RWPE2 (cell line): ENCODE results near the gene TBC1D16.

Source experiments
- ATAC-seq: fragments of 200-7000 bp; cut with Tn5 transposase; 3 replicates; pipeline ENCODE4 v1.9.1; 2021; ENCODE audit warnings: low read depth
- DNase-seq: peaks from one replicate; pipeline ENCODE4 v3.0.0-alpha.2; 2020; ENCODE audit warnings: low spot score
- H3K27ac ChIP-seq: fragments of 450-650 bp; 2 replicates; pipeline ENCODE4 v1.5.1; 2017; ENCODE audit warnings: mild to moderate bottlenecking; ENCODE audit not compliant: poor library complexity, severe bottlenecking
- H3K27me3 ChIP-seq: fragments of 250-450 bp; sonication (Bioruptor Pico); 2 replicates; pipeline ENCODE4 v1.5.1; 2021; ENCODE audit warnings: mild to moderate bottlenecking, moderate library complexity; ENCODE audit not compliant: insufficient read depth, poor library complexity, severe bottlenecking
- H3K36me3 ChIP-seq: fragments of 250-450 bp; sonication (Bioruptor Pico); 2 replicates; pipeline ENCODE4 v1.5.1; 2020; ENCODE audit warnings: low read depth, mild to moderate bottlenecking, moderate library complexity
- H3K4me1 ChIP-seq: fragments of 250-450 bp; sonication (Bioruptor Pico); 2 replicates; pipeline ENCODE4 v1.5.1; 2021; ENCODE audit warnings: mild to moderate bottlenecking, moderate library complexity; ENCODE audit not compliant: insufficient read depth, poor library complexity, severe bottlenecking
- H3K4me3 ChIP-seq: fragments of 250-450 bp; sonication (Bioruptor Pico); 2 replicates; pipeline ENCODE4 v1.5.1; 2021; ENCODE audit warnings: mild to moderate bottlenecking, moderate library complexity; ENCODE audit not compliant: severe bottlenecking
- H3K9me3 ChIP-seq: fragments of 250-450 bp; sonication (Bioruptor Pico); 2 replicates; pipeline ENCODE4 v1.5.1; 2021; ENCODE audit warnings: mild to moderate bottlenecking, moderate library complexity; ENCODE audit not compliant: severe bottlenecking
- TF ChIP-seq, protein P1 (sequence below): fragments of 450-650 bp; IDR thresholded peaks from one replicate; pipeline ENCODE4 v1.5.1; 2017; ENCODE audit warnings: mild to moderate bottlenecking, moderate library complexity; ENCODE audit not compliant: poor library complexity, severe bottlenecking

The TBC1D16 gene

DNA sequence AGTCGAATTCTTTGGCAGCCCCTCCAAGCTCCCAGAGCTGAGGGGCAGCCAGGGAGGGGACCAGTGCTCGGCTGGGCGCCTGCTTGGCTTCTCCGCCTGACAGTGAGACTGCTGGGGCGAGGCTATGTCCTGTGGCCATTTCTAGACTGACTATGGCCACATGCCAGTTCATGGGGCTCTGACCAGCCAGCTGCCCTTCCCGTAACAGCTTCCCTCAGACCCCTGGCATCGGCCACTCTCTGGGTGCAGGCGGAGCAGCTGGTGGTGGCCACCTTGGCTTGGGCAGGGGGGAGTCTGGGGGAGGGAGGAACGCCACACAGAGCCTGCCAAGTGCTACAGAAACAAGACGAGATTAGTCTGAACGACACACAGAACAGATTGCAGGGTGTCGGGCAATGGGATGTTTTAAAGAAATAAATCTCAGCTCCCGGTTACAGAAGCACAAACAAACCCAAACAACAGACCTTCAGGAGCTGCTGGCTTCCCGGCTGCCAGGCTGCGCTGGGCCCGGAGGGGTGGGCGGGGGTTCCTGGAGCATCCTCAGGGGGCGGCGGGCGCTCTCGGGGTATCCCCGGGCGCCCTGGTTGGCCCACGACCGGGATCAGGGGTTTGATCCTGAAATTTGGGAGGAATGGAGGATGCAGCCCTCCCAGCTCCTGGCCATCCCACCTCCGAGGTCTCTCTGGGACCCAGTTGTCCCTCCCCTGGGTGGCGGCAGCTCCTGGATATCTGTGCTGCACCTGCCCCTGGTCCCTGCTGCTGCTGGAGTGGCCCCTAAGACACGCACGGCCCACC is 34.5 kb downstream of the TBC1D16 start:
- H3K9me3 ChIP-seq, result no peaks in the 10 kb centered on the region
- no peak for ATAC-seq
- H3K27me3 ChIP-seq, result no peaks in the 10 kb centered on the region
- no peak overlapping the region for H3K4me3 ChIP-seq
- DNase-seq, result no peak
- H3K4me1 ChIP-seq, result no peaks in the 10 kb centered on the region
- H3K36me3 ChIP-seq, result no peaks in the 10 kb centered on the region
- TF ChIP-seq, protein P1, sequence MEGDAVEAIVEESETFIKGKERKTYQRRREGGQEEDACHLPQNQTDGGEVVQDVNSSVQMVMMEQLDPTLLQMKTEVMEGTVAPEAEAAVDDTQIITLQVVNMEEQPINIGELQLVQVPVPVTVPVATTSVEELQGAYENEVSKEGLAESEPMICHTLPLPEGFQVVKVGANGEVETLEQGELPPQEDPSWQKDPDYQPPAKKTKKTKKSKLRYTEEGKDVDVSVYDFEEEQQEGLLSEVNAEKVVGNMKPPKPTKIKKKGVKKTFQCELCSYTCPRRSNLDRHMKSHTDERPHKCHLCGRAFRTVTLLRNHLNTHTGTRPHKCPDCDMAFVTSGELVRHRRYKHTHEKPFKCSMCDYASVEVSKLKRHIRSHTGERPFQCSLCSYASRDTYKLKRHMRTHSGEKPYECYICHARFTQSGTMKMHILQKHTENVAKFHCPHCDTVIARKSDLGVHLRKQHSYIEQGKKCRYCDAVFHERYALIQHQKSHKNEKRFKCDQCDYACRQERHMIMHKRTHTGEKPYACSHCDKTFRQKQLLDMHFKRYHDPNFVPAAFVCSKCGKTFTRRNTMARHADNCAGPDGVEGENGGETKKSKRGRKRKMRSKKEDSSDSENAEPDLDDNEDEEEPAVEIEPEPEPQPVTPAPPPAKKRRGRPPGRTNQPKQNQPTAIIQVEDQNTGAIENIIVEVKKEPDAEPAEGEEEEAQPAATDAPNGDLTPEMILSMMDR, result no peak
- no peak overlapping the region for H3K27ac ChIP-seq

DNA sequence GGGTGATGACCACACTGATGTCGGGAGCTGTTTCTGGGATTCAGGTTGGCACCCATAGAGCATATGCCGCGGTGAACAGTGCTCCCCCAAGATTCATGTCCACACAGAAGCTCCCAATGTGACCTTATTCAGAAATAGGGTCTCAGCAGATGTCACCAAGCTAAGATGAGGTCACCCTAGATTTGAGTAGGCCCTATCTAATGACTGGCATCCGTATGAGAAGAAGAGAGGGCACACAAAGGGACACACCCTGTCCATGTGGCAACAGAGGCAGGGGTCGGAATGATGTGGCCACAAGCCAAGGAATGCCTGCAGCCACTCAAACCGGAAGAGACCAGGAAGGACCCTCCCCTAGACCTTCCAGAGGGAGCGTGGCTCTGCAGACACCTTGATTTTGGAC is 35.5 kb downstream of the TBC1D16 start:
- DNase-seq (no peak), ATAC-seq (no peak)
- Histone ChIP-seq H3K27ac (no peak overlapping the region), H3K36me3 (no peaks in the 10 kb centered on the region), H3K4me1 (peaks cover 3% of the 10 kb centered on the region), H3K27me3 (no peaks in the 10 kb centered on the region), H3K4me3 (no peak overlapping the region), H3K9me3 (no peaks in the 10 kb centered on the region)
- TF ChIP-seq, protein P1, result no peak

DNA sequence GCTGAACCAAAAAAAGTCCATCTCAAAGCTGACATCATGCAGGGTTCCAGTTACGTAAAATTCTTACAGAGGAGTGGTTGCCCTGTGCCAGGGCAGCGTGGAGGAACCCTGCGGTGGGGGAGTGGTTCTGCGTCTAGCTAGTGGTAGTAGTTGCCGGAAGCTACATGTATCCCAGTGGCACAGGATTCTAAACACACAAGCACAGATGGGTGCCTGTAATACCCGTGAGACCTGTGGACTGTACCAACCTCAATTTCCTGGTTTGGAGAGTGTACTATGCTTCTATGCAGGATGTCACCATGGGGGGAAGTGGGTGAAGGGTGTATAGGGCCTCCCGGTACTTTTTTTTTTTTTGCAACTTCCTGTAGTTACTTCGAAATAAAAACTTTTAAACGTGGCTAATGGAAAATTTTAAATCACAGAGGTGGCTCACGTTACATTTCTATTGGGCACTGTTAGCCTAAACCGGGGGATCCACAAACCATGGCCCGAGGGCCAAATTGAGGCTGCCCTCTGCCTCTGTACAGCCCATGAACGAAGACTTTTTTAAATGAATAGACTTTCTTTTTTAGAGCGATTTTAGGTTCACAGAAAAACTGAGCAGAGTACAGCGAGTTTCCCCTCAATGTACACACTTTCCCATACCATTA is 38.5 kb downstream of the TBC1D16 start:
- no peaks in the 10 kb centered on the region for H3K27me3 ChIP-seq
- no peaks in the 10 kb centered on the region for H3K36me3 ChIP-seq
- TF ChIP-seq, protein P1, result no peak
- peaks cover 23% of the 10 kb centered on the region for H3K4me1 ChIP-seq
- no peak for DNase-seq
- no peak overlapping the region for H3K27ac ChIP-seq
- H3K9me3 ChIP-seq, result no peaks in the 10 kb centered on the region
- ATAC-seq, result no peak
- H3K4me3 ChIP-seq, result no peak overlapping the region

DNA sequence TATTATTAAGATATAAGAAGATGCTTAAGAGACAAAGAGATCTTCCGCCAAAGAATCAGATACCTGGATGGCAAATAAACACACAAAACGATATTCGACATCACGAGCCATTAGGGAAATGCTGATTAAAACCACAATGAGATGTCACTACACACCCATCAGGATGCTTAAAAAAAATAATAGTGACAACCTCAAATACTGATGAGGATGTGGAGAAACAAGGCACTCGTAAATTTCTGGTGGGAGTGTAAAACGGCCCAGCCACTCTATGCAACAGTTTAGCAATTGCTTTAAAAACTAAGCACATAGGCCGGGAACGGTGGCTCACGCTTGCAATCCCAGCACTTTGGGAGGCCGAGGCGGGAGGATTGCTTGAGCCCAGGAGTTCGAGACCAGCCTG is 39.4 kb downstream of the TBC1D16 start:
- no peak for DNase-seq
- Histone ChIP-seq H3K27ac (no peak overlapping the region), H3K36me3 (no peaks in the 10 kb centered on the region), H3K27me3 (no peaks in the 10 kb centered on the region), H3K4me1 (peaks cover 27% of the 10 kb centered on the region), H3K4me3 (no peak overlapping the region), H3K9me3 (no peaks in the 10 kb centered on the region)
- ATAC-seq, result no peak
- TF ChIP-seq, protein P1, result no peak

DNA sequence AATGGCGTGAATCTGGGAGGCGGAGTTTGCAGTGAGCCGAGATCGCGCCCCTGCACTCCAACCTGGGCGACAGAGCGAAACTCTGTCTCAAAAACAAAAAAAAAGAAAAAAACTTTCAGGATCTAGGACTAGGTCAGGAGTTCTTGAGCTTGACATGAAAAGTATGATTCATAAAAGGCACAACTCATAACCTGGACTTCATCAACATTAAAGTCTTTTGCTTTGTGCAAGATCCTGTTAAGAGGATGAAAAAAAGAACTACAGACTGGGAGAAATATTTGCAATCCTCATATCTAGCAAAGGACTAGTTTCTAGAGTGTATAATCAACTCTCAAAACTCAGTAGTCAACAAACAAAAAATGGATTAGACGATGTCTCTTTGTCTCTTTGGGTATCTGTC is 40.0 kb downstream of the TBC1D16 start:
- no peak for ATAC-seq
- Histone ChIP-seq H3K36me3 (no peaks in the 10 kb centered on the region), H3K27ac (no peak overlapping the region), H3K27me3 (no peaks in the 10 kb centered on the region), H3K9me3 (no peaks in the 10 kb centered on the region), H3K4me3 (no peak overlapping the region), H3K4me1 (peaks cover 27% of the 10 kb centered on the region)
- TF ChIP-seq, protein P1, result no peak
- no peak for DNase-seq
